Suppressor macrophage (primary cell): ENCODE results near the gene ELANE.
"Not testable (repeated sequence)": the region's sequence is repeated elsewhere in the genome, so short reads cannot be mapped to it uniquely, and the experiment has no call there.

Experiments used
- DNase-seq, 4 experiments: peaks; one replicate each; pipeline ENCODE4 v3.0.0-alpha.2; 2020 to 2022

Gene ELANE

GRCh38 chr19:814152-815078, 37.7 kb upstream of the ELANE start:
- no peak for DNase-seq

GRCh38 chr19:815079-815774, 36.9 kb upstream of the ELANE start:
- DNase-seq = no peak

GRCh38 chr19:815775-816499, 36.2 kb upstream of the ELANE start:
- DNase-seq = no peak

GRCh38 chr19:816500-816857, 35.6 kb upstream of the ELANE start:
- no peak for DNase-seq

GRCh38 chr19:820212-820611, 31.9 kb upstream of the ELANE start:
- DNase-seq = not testable (repeated sequence)

- DNase-seq = peak in 1 of 4 experiments; percentile 48
These were observed 30.8 kb upstream of the ELANE start for GRCh38 chr19:821231-821824.

GRCh38 chr19:821825-822503, 30.1 kb upstream of the ELANE start, which contains the start of gene PLPPR3:
TSS of gene PLPPR3 (minus strand) at chr19:821955. CDS start at chr19:821559, 396 bp downstream.
- DNase-seq = no peak

GRCh38 chr19:823565-824121, 28.5 kb upstream of the ELANE start:
- peak; percentile 23 to 74 (median 42) for DNase-seq

- peak; percentile 79 to 93 (median 90) for DNase-seq
These were observed 27.2 kb upstream of the ELANE start for GRCh38 chr19:824885-825284.

- peak; percentile 32 to 56 (median 50) for DNase-seq
These were observed 26.0 kb upstream of the ELANE start for GRCh38 chr19:825897-826644.

- no peak for DNase-seq
These were observed 24.8 kb upstream of the ELANE start for GRCh38 chr19:827314-827709.

- DNase-seq = peak; percentile 71 to 90 (median 81)
These were observed 24.3 kb upstream of the ELANE start, which contains the start of gene AZU1 for GRCh38 chr19:827710-828321. TSS of gene AZU1 (plus strand) at chr19:827837. CDS start at chr19:827847, 10 bp downstream.

- no peak for DNase-seq
These were observed 22.9 kb upstream of the ELANE start for GRCh38 chr19:829129-829758.

- DNase-seq = no peak
These were observed 20.4 kb upstream of the ELANE start for GRCh38 chr19:831407-832369.

- no peak for DNase-seq
These were observed 17.9 kb upstream of the ELANE start for GRCh38 chr19:834216-834615.

- DNase-seq = no peak
These were observed 16.8 kb upstream of the ELANE start for GRCh38 chr19:835210-835810.

- peak; percentile 76 to 86 (median 82) for DNase-seq
These were observed 11.4 kb upstream of the ELANE start, which contains the start of gene PRTN3 for GRCh38 chr19:840519-841206. TSS of gene PRTN3 (plus strand) at chr19:840999. CDS start at chr19:841009, 10 bp downstream.
